ENCODE measurements around the gene TRIM27.
"Not testable (repeated sequence)": the region's sequence is repeated elsewhere in the genome, so short reads cannot be mapped to it uniquely, and the experiment has no call there.

DNA sequence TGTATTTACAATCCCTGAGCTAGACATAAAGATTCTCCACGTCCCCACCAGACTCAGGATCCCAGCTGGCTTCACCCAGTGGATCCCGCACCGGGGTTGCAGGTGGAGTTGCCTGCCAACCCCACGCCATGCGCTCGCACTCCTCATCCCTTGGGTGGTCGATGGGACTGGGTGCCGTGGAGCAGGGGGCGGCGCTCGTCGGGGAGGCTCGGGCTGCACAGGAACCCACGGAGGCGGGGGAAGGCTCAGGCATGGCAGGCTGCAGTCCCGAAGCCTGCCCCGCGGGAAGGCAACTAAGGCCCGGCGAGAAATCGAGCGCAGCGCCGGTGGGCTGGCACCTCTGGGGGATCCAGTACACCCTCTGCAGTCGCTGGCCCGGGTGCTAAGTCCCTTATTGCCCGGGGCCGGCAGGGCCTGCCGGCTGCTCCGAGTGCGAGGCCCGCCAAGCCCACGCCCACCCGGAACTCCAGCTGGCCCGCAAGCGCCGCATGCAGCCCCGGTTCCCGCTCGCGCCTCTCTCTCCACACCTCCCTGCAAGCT lies 25.9 kb upstream of the TRIM27 start:
- TF ChIP-seq EZH2phosphoT487 (IDR thresholded peaks at IDR 0.05; ENCODE audit: borderline replicate concordance); CTCF (conservative IDR thresholded peaks at IDR 0.05; ENCODE audit: low read length): not testable (repeated sequence)
